Liver (tissue), 3 donors: Measurements from ENCODE around the gene AFMID.

Experiments used
- CTCF ChIP-seq: fragments of 150-350 bp; IDR thresholded peaks from 2 replicates; pipeline ENCODE4 v1.5.1; 2017; ENCODE audit warnings: improper control_type of control experiment, low read depth, low read length; ENCODE audit not compliant: missing input control
- RAD21 ChIP-seq, 2 donors: IDR thresholded peaks; 2 replicates each; pipeline ENCODE4 v1.6.1; 2016; ENCODE audit warnings: antibody characterized with exemption in 2 of 2, mild to moderate bottlenecking in 2 of 2
- RXRA ChIP-seq, 2 donors: IDR thresholded peaks; 2 replicates each; pipeline ENCODE4 v1.6.1; 2017 to 2018; ENCODE audit warnings: antibody characterized with exemption in 2 of 2, mild to moderate bottlenecking in 1 of 2
- SP1 ChIP-seq: IDR thresholded peaks from 2 replicates; pipeline ENCODE4 v1.6.1; 2018; ENCODE audit warnings: antibody characterized with exemption, mild to moderate bottlenecking
- donor health status: healthy.
- donor health status: healthy.

- TF ChIP-seq CTCF (no peak), RXRA (IDR thresholded peaks at IDR 0.05) (no peak), SP1 (no peak), RAD21 (IDR thresholded peaks at IDR 0.05) (no peak)
Measured at GRCh38 chr17:78168903-78169793, 18.0 kb upstream of the AFMID start.
